ENCODE measurements around the gene HSPB1.
"Not testable (repeated sequence)": the region's sequence is repeated elsewhere in the genome, so short reads cannot be mapped to it uniquely, and the experiment has no call there.

Gene HSPB1

DNA sequence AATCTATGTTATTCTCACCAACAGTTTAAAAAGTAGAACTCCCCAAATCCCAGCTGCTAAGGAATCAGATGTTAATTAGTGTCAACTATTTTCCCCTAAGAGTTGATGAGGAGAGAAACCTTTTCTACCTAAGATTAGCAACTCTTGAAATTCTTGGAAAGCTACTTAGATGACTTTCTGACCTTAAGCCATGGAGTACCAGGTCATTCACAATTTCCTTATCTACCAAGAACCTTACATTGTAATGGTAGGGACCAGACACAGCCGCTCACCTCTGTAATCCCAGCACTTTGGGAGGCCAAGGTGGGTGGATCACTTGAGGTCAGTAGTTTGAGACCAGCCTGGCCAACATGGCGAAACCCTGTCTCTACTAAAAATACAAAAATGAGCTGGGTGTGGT, 32.9 kb downstream of the HSPB1 start:
- H3K9me3 ChIP-seq (ENCODE audit: control insufficient read depth in 2 of 2, low read length in 2 of 2); H3K36me3 ChIP-seq (ENCODE audit: control insufficient read depth in 2 of 2, insufficient read depth in 2 of 2, low read length in 2 of 2); H3K4me3 ChIP-seq (ENCODE audit: low read length in 2 of 2); H3K27ac ChIP-seq (ENCODE audit: low read length); H3K27me3 ChIP-seq (ENCODE audit: control insufficient read depth in 1 of 2, insufficient read depth in 2 of 2, low read length in 2 of 2); H3K9ac ChIP-seq (ENCODE audit: low read length in 2 of 2): not testable (repeated sequence)
- H3K4me1 ChIP-seq (ENCODE audit: control insufficient read depth, insufficient read depth, low read length): peaks cover 33% of the 10 kb centered on the region

DNA sequence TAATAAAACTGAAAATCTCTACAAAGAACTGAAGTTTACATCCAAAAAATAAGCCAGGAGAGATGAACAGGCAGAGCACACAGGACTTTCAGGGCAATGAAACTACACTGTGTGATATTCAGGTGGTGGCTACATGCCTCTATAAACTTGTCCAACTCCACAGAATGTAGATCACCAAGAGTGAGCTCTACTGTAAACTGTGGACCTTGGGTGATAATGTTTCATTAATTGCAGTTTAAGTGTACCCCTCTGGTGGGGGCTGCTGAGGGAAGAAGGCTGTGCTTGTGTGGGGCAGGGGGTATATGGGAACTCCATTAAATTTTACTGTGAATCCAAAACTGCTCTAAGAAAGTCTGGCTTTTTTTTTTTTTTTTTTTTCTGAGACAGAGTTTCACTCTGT, 33.6 kb downstream of the HSPB1 start:
- no peaks in the 10 kb centered on the region for H3K27me3 ChIP-seq (ENCODE audit: control insufficient read depth in 1 of 2, insufficient read depth in 2 of 2, low read length in 2 of 2)
- H3K4me3 ChIP-seq (ENCODE audit: low read length in 2 of 2): no peak overlapping the region
- peaks cover 0 to 5% of the 10 kb centered on the region in 2 donors for H3K36me3 ChIP-seq (ENCODE audit: control insufficient read depth in 2 of 2, insufficient read depth in 2 of 2, low read length in 2 of 2)
- H3K4me1 ChIP-seq (ENCODE audit: control insufficient read depth, insufficient read depth, low read length): peaks cover 31% of the 10 kb centered on the region
- H3K9me3 ChIP-seq (ENCODE audit: control insufficient read depth in 2 of 2, low read length in 2 of 2): no peaks in the 10 kb centered on the region
- H3K9ac ChIP-seq (ENCODE audit: low read length in 2 of 2): no peak overlapping the region
- no peak overlapping the region for H3K27ac ChIP-seq (ENCODE audit: low read length)

DNA sequence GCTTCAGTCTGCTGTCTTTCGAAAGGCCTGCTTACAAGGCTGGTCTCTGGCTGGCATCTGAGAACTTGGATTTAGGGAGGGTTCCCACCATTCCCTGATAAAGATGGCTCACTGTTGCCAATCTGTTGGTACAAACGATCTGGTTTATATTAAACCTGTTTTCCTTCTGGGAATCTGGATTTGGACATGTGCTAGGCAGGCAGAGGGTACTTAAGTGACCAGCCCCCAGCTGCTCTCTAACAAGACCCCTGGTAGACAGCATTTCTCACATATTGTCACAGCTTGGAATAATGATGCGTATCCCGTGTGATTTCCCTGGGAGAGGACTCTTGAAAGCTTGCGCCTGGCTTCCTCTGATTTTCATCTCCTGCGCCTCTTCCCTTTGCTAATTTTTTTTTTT, 34.7 kb downstream of the HSPB1 start:
- H3K4me1 ChIP-seq (ENCODE audit: control insufficient read depth, insufficient read depth, low read length): peaks cover 26% of the 10 kb centered on the region
- no peaks in the 10 kb centered on the region for H3K27me3 ChIP-seq (ENCODE audit: control insufficient read depth in 1 of 2, insufficient read depth in 2 of 2, low read length in 2 of 2)
- H3K27ac ChIP-seq (ENCODE audit: low read length): no peak overlapping the region
- no peak overlapping the region for H3K4me3 ChIP-seq (ENCODE audit: low read length in 2 of 2)
- H3K36me3 ChIP-seq (ENCODE audit: control insufficient read depth in 2 of 2, insufficient read depth in 2 of 2, low read length in 2 of 2): peaks cover 0 to 2% of the 10 kb centered on the region in 2 donors
- no peak overlapping the region for H3K9ac ChIP-seq (ENCODE audit: low read length in 2 of 2)
- H3K9me3 ChIP-seq (ENCODE audit: control insufficient read depth in 2 of 2, low read length in 2 of 2): no peaks in the 10 kb centered on the region

DNA sequence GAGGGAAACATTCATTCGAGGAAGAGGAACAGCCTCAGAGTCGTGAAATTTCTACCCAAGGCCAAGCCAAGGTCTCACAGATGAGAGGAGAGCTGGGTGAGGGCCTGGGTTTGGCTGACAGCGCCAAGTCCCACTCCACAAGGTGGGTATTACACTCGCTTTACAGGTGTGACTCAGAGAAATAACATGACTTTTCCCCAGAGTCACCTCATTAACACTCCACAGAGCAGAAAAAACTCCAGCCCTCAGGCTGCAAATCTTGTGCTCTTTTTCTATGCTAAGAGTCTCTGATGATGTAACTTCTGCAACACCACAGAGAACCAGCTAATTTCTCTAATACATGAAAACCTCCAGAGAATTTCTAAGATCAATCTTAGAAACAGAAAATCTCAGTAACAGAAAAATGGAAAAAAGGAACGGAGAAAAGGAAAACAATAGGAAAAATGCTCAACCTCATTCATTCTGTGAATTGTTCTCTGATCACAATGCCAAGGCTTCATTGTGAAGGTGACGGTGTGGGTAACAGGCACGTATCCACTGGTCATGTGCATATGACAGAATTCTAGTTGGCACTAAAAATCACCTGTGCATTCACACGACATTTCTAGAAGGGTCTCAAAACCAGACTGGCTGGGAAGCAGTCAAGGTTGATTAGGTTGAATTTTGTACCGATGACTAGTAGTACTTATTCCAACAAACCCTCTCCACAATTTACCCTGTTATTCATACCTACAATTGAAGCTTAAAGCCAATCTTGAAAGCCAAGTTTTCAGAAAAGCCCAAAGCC, 36.0 kb downstream of the HSPB1 start:
- no peak overlapping the region for H3K27ac ChIP-seq (ENCODE audit: low read length)
- no peak overlapping the region for H3K4me3 ChIP-seq (ENCODE audit: low read length in 2 of 2)
- H3K27me3 ChIP-seq (ENCODE audit: control insufficient read depth in 1 of 2, insufficient read depth in 2 of 2, low read length in 2 of 2): no peaks in the 10 kb centered on the region
- peaks cover 14% of the 10 kb centered on the region for H3K4me1 ChIP-seq (ENCODE audit: control insufficient read depth, insufficient read depth, low read length)
- H3K9me3 ChIP-seq (ENCODE audit: control insufficient read depth in 2 of 2, low read length in 2 of 2): no peaks in the 10 kb centered on the region
- peaks cover under 1 to 3% of the 10 kb centered on the region in 2 donors for H3K36me3 ChIP-seq (ENCODE audit: control insufficient read depth in 2 of 2, insufficient read depth in 2 of 2, low read length in 2 of 2)
- H3K9ac ChIP-seq (ENCODE audit: low read length in 2 of 2): no peak overlapping the region

DNA sequence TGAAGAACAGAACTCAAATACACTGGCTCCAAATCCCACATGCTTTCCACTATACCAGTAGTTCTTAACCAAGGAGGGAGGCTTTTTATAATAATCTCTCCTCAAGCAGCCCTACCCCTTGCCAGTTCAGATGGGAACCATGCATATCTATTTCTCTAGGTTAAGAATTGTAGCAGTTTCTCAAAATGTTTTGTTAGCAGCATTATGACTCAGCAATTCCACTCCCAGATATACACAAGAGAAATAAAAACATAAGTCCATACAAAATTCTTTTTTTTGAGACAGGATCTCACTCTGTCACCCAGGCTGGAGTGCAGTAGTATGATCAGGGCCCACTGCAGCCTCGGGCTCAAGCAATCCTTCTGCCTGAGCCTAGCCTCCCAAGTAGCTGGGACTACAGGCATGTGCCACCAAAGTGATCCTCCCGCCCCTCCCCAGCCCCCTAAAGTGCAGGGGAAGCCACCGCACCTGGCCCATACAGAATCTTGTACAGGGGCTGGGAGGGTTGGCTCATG, 38.2 kb downstream of the HSPB1 start:
- H3K4me3 ChIP-seq (ENCODE audit: low read length in 2 of 2): no peak overlapping the region
- no peak overlapping the region for H3K27ac ChIP-seq (ENCODE audit: low read length)
- peaks cover 11% of the 10 kb centered on the region for H3K4me1 ChIP-seq (ENCODE audit: control insufficient read depth, insufficient read depth, low read length)
- no peaks in the 10 kb centered on the region for H3K9me3 ChIP-seq (ENCODE audit: control insufficient read depth in 2 of 2, low read length in 2 of 2)
- H3K27me3 ChIP-seq (ENCODE audit: control insufficient read depth in 1 of 2, insufficient read depth in 2 of 2, low read length in 2 of 2): no peaks in the 10 kb centered on the region
- H3K36me3 ChIP-seq (ENCODE audit: control insufficient read depth in 2 of 2, insufficient read depth in 2 of 2, low read length in 2 of 2): peaks cover 15% of the 10 kb centered on the region in 2 donors
- H3K9ac ChIP-seq (ENCODE audit: low read length in 2 of 2): no peak overlapping the region

DNA sequence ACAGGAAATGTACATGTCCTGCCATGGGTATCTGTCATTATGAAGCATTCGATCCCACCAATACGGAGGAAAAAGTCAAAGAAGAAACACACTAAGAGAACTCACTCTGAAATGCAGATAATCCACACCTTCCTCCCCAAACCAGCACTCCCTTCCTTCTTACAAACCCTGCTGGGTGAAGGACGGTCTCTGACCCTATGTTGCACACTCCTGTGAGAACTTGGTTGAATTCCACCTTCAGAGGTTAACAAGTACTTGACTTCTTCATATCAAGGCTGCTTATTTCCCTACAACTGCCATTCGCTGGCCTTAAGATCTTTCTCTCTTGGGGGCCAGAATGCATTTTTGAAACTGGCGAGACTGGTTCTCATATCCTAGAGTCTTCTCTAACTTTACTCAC, 39.7 kb downstream of the HSPB1 start:
- Histone ChIP-seq H3K27ac (ENCODE audit: low read length) (no peak overlapping the region), H3K36me3 (ENCODE audit: control insufficient read depth in 2 of 2, insufficient read depth in 2 of 2, low read length in 2 of 2) (peaks cover 29% of the 10 kb centered on the region in 2 donors)

DNA sequence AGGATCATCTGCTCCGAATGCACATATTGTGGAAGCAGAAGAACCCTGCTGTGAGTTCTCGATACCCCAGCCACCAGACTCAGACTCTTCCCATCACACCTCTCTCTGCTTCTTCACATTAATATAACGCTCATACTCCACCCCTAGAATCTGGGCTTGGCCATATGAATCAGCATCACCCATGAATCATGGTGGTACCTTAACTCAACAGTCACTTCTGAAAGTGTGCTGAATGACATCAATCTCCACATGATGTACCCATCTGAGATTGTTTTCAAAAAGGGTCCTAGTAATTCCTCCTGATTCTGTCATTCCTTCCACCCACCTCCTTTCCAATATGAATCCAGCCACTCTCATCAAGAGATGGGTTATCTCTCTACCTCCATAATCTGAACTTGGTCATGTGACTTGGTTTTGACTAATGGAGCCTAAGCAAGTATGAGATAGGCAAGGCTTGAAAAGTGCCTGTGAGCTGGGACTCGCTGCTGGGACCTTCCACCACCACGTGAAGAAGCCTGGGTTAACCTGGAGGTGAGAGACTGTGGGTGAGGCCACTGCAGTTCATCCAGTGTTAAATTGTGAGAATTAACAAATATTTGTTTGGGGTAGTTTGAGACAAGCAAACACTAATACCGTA, 40.9 kb downstream of the HSPB1 start:
- no peaks in the 10 kb centered on the region for H3K27me3 ChIP-seq (ENCODE audit: control insufficient read depth in 1 of 2, insufficient read depth in 2 of 2, low read length in 2 of 2)
- no peak overlapping the region for H3K9ac ChIP-seq (ENCODE audit: low read length in 2 of 2)
- no peak overlapping the region for H3K4me3 ChIP-seq (ENCODE audit: low read length in 2 of 2)
- peaks cover 29% of the 10 kb centered on the region in 2 donors for H3K36me3 ChIP-seq (ENCODE audit: control insufficient read depth in 2 of 2, insufficient read depth in 2 of 2, low read length in 2 of 2)
- no peaks in the 10 kb centered on the region for H3K9me3 ChIP-seq (ENCODE audit: control insufficient read depth in 2 of 2, low read length in 2 of 2)
- no peak overlapping the region for H3K27ac ChIP-seq (ENCODE audit: low read length)
- peaks cover 11% of the 10 kb centered on the region for H3K4me1 ChIP-seq (ENCODE audit: control insufficient read depth, insufficient read depth, low read length)

More for the DNA sequence above, 39.7 kb downstream of the HSPB1 start:
- Histone ChIP-seq H3K4me3 (ENCODE audit: low read length in 2 of 2) (no peak overlapping the region), H3K9ac (ENCODE audit: low read length in 2 of 2) (no peak overlapping the region), H3K9me3 (ENCODE audit: control insufficient read depth in 2 of 2, low read length in 2 of 2) (no peaks in the 10 kb centered on the region), H3K4me1 (ENCODE audit: control insufficient read depth, insufficient read depth, low read length) (peaks cover 15% of the 10 kb centered on the region), H3K27me3 (ENCODE audit: control insufficient read depth in 1 of 2, insufficient read depth in 2 of 2, low read length in 2 of 2) (no peaks in the 10 kb centered on the region)

GRCh38 chr7:76343931-76344321, 41.5 kb downstream of the HSPB1 start:
- Histone ChIP-seq H3K27ac (ENCODE audit: low read length) (no peak overlapping the region), H3K9ac (ENCODE audit: low read length in 2 of 2) (no peak overlapping the region), H3K36me3 (ENCODE audit: control insufficient read depth in 2 of 2, insufficient read depth in 2 of 2, low read length in 2 of 2) (peaks cover 27 to 29% of the 10 kb centered on the region in 2 donors), H3K4me3 (ENCODE audit: low read length in 2 of 2) (no peak overlapping the region), H3K27me3 (ENCODE audit: control insufficient read depth in 1 of 2, insufficient read depth in 2 of 2, low read length in 2 of 2) (no peaks in the 10 kb centered on the region), H3K4me1 (ENCODE audit: control insufficient read depth, insufficient read depth, low read length) (peaks cover 11% of the 10 kb centered on the region), H3K9me3 (ENCODE audit: control insufficient read depth in 2 of 2, low read length in 2 of 2) (no peaks in the 10 kb centered on the region)

DNA sequence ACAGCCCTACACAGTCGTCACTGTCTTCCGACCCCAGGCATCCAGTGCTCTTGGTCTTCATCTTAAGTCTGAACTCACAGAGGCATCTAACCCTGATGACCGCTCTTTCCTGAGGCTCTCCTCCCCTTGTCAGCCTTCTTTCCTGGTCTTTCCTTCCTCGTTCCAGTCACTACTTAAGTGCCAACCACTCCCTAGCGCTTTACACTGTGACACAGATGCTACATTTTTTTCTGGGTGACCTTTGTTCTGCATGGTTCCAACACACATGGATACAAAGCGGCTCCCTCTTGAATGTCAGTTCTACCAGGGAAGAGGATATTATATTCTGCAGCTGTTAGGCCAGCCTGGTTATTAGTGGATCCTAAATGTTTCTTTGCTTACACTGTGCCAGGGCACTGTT, 43.6 kb downstream of the HSPB1 start:
- Histone ChIP-seq H3K27ac (ENCODE audit: low read length) (no peak overlapping the region), H3K9ac (ENCODE audit: low read length in 2 of 2) (no peak overlapping the region), H3K36me3 (ENCODE audit: control insufficient read depth in 2 of 2, insufficient read depth in 2 of 2, low read length in 2 of 2) (peaks cover 27 to 38% of the 10 kb centered on the region in 2 donors), H3K9me3 (ENCODE audit: control insufficient read depth in 2 of 2, low read length in 2 of 2) (no peaks in the 10 kb centered on the region), H3K4me3 (ENCODE audit: low read length in 2 of 2) (no peak overlapping the region), H3K4me1 (ENCODE audit: control insufficient read depth, insufficient read depth, low read length) (peaks cover 7% of the 10 kb centered on the region), H3K27me3 (ENCODE audit: control insufficient read depth in 1 of 2, insufficient read depth in 2 of 2, low read length in 2 of 2) (no peaks in the 10 kb centered on the region)

- H3K36me3 ChIP-seq (ENCODE audit: control insufficient read depth in 2 of 2, insufficient read depth in 2 of 2, low read length in 2 of 2): peaks cover 27 to 38% of the 10 kb centered on the region in 2 donors
Measured at GRCh38 chr7:76346778-76347177, 44.3 kb downstream of the HSPB1 start.

DNA sequence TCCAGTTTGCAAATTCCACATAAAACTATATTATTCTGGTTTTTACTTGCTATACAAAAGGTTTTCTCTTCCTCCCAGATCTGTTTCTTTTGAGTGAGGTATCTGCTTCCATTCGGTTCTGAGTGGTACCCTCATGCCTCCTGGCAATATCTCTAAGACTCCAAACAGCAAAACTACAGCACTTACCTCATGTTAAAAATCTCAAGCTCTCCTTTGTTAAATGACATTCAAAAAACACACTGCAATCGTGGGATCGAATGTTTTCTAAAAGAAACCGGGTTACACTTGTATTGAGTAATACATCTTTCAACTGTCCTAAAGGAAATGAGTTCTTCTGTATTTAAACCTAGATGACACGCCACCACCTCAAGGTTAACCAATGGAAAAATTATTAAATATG, 45.2 kb downstream of the HSPB1 start:
- Histone ChIP-seq H3K27me3 (ENCODE audit: control insufficient read depth in 1 of 2, insufficient read depth in 2 of 2, low read length in 2 of 2) (no peaks in the 10 kb centered on the region), H3K27ac (ENCODE audit: low read length) (no peak overlapping the region), H3K9me3 (ENCODE audit: control insufficient read depth in 2 of 2, low read length in 2 of 2) (no peaks in the 10 kb centered on the region), H3K4me1 (ENCODE audit: control insufficient read depth, insufficient read depth, low read length) (peaks cover 16% of the 10 kb centered on the region), H3K4me3 (ENCODE audit: low read length in 2 of 2) (no peak overlapping the region), H3K36me3 (ENCODE audit: control insufficient read depth in 2 of 2, insufficient read depth in 2 of 2, low read length in 2 of 2) (peaks cover 27 to 38% of the 10 kb centered on the region in 2 donors), H3K9ac (ENCODE audit: low read length in 2 of 2) (no peak overlapping the region)

More at GRCh38 chr7:76346778-76347177, 44.3 kb downstream of the HSPB1 start:
- Histone ChIP-seq H3K4me1 (ENCODE audit: control insufficient read depth, insufficient read depth, low read length) (peaks cover 8% of the 10 kb centered on the region), H3K27me3 (ENCODE audit: control insufficient read depth in 1 of 2, insufficient read depth in 2 of 2, low read length in 2 of 2) (no peaks in the 10 kb centered on the region), H3K27ac (ENCODE audit: low read length) (no peak overlapping the region), H3K9ac (ENCODE audit: low read length in 2 of 2) (no peak overlapping the region), H3K4me3 (ENCODE audit: low read length in 2 of 2) (no peak overlapping the region), H3K9me3 (ENCODE audit: control insufficient read depth in 2 of 2, low read length in 2 of 2) (no peaks in the 10 kb centered on the region)
